Activated T-helper 1 cell treated with anti-CD3 and anti-CD28 coated beads, Interleukin-2, amount 50 U/mL, for 16 hours (primary cell): ENCODE measurements around the gene HOXA10.

Experiments
- DNase-seq, 2 donors: peaks; one replicate each; pipeline ENCODE4 v3.0.0-alpha.2; 2020; ENCODE audit warnings: low read depth in 1 of 2, low spot score in 1 of 2

The HOXA10 gene

GRCh38 chr7:27191833-27192545 lies 17.9 kb upstream of the HOXA10 start:
- DNase-seq: no peak

DNA sequence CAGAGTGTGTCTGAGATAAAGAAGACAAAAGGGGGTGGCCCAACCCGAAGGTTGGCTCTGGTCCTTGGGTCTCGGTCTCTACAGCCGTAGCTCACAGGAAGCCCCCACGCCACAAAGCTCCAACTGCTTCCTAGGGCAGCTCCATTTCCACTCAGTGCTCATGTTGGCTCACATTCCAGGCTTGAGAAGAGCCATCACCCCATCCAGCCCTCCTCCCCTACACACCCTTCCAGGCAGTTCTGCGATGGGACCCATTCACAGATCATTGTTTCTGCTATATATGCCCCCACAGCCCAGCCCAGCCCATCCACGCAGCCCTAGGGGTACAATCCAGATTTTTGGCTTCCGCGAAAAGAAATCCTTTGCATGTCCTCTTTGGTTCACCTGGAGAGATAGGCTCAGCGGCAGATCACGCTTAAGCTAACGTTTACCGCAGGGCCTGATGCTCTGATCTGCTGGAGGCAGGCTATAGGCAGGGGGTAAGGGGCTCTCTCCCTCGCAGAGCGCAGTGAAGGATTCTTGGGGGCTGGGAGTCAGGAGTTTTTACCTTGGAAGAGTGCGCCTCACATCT lies 17.1 kb upstream of the HOXA10 start:
- no peak for DNase-seq

- no peak for DNase-seq
Observed at GRCh38 chr7:27189997-27190748, 16.1 kb upstream of the HOXA10 start.

DNA sequence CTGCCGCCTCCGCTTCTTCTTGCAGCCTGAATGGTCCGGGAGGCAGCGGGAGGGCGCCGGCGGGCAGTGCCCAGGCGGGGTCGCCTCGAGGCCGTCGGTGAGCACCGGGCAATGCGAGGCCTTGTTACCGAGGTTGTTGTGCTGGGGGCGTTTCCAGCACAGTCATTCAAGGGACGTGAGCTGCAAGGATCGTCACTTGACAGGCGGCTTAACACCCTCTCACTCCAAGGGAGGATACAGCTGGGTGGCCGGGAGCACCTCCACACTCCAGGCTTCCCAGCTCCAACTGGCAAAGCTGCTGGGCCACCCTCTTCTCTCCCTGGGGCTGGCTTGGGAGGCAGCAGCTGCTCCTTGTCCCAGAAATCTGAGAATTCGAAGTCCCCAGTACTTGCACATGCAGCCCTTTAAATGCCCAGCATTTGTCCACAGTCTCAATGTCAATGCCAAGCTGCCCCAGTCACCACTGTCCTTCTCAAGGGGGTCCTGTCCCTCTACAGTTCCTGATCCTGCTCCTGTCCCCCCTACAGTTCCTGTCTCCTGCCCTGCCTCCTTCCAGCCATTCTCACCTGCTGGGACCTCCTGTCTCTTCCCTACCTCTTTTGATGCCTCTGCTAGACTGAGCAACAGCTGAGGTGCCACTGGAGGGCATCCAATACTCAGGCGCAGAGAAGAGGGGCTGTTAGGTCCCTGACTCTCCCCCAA lies 15.3 kb upstream of the HOXA10 start:
- DNase-seq: no peak

DNA sequence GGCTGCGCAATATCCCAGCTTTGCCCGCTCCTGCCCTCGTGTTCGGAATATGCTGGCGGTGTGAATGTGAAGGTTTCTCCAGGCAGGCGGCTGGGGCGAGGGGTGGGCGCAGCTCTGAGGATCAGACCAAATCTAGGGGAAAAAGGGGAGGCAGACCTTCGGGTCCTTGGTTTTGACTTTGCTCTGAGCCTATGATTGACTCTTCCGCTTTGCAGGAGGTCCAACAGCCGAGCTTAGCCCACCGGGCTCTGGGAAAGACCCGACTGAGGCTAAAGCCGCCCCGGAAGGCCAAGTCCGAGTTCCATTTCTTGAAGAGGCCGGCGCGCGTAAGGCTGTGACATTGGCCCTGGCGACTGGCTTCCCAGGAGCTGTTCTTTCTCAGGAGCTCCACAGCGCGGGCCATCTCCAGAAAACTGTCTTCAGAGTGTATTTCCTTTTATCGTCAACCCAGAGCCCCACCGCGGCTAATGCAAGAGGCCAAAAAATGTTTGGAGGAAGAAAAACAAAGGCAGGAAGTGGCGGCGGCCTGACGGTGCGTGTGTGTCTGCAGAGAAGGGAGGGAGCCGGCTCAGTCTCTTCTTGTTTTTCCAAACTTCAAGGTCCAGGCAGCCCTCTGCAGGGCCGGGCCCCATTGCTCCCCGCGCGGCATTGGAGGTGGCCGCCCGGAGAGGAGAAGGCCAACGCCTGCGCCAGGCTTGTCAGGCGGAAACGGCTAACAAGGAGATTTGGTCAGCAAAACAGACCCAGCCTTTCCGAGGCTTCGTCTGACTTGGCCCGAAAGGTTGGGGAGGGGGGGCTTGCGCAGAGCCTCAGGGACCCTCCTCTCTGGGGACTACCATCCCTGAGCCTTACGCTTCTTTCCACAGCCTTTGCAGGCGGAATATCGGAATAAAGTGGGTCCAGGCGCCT lies 14.5 kb upstream of the HOXA10 start:
- DNase-seq: no peak

- DNase-seq: no peak
Observed at GRCh38 chr7:27187475-27188385, 13.6 kb upstream of the HOXA10 start.

- no peak for DNase-seq
Observed at GRCh38 chr7:27186668-27187474, 12.8 kb upstream of the HOXA10 start.

DNA sequence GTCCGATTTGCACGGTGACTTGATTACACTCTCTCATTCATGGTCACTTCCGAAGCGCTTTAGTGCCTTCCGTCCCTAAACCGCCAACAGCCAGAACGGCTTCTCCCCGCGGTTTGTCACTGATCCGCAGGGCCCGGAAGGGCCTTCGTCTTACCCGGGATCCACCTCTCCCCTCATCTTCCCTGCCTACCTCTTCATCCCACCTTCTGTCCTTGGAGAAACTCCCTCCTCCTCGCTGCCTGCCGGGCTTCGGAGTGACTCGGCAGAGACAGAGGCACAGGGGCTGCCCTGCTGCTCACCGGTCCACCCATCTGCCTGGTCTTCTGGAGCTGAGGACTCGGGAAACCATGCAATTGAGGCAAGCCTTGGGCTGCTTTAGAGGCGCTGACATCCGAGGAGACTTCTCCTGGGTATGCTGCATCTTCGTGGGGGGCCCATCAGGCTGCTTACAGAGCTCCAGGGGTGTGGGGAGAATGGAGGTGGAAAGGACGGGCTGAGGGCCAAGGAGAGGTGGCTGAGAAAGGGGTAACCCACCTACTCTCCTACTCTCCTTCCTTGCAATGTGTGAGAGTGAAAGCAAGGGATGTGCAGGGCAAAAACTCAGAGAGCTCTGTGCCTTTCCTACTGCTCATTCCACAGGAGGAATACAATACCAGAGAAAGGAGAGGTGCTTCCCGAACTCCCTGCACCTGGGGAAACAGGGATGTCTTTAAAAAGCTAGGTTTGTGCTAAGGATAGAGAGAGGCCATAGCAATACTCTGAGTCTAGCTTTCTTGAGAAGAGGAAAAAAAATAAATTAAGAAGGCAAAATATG lies 11.9 kb upstream of the HOXA10 start:
- no peak for DNase-seq

DNA sequence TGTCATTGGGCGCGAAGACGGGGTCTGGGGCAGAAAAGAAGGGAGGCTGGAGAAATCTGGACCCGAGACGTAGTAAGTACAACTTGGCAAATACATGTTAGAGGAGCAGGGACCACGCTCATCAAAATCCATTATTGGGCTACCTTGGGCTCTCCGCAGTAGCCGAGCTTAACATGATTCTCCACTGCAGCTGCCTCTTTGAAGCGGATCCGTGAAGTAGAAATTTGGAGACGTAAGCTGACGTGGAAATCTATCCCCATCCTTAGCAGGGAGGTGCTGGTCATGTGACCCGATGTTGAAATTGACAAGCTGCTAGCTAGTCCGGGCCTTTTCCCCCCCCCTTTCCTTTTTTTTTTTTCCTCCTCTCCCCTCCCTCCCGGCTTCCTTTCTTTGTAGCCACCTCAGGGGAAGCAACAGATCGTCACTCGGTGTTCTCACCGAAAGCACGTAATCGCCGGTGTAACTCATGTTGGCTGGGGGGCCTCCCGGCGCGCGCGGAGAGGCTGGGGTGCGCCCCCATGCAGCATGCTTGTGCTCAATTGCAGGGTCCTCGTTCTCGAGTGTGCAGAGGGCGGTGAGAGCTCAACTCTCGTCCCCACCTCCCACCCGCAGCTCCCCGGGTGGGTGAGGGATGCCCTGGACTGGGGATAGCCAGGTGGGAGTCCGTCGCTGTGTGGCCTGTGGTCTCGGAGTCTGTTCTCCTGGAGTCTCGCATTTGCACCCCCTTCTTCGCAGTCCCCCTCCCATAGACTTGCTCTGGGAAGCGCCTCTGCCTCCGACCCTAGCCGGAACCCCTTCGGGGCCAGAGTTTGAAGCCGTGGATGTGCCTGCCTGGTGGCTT lies 11.1 kb upstream of the HOXA10 start, which contains the start of gene HOXA11:
HOXA11 (minus strand) TSS at position 220 of the 841 bp plus-strand sequence; CDS start at position 132, 88 bp downstream.
- DNase-seq: no peak

DNA sequence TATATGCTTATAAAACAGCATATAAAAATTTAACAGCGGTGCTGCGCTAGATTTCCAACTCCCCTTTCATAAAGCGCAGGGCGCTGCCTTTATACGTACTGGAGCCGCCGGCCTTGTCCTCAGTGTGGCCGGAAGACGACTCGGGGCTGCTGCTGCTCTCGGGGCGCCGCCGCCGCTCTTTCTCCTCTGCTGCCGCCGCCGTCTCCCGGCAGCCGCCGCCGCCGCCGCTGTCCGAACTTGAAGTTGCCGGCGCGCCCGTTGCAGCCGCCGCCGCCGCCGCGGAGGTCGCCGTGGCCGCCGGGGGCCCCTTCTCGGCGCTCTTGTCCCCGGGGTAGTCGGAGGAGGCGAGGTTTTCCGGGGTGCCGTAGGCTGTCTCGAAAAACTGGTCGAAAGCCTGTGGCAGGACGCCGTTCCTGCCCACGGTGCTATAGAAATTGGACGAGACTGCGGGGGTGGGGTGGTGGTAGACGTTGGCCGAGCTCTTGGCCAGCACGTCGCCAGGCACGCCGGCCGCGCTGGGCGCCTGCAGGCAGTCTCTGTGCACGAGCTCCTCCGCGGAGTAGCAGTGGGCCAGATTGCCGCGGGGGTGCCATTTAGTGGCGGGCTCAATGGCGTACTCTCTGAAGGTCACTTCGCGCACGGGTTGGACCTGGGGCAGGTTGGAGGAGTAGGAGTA lies 10.4 kb upstream of the HOXA10 start:
- DNase-seq: no peak

- peak in 1 of 2 donors; percentile 2 for DNase-seq
Observed at GRCh38 chr7:27183682-27184336, 9.7 kb upstream of the HOXA10 start.

- DNase-seq: peak in 1 of 2 donors; percentile 2
Observed at GRCh38 chr7:27182861-27183681, 9.0 kb upstream of the HOXA10 start.

- no peak for DNase-seq
Observed at GRCh38 chr7:27182285-27182841, 8.2 kb upstream of the HOXA10 start.

DNA sequence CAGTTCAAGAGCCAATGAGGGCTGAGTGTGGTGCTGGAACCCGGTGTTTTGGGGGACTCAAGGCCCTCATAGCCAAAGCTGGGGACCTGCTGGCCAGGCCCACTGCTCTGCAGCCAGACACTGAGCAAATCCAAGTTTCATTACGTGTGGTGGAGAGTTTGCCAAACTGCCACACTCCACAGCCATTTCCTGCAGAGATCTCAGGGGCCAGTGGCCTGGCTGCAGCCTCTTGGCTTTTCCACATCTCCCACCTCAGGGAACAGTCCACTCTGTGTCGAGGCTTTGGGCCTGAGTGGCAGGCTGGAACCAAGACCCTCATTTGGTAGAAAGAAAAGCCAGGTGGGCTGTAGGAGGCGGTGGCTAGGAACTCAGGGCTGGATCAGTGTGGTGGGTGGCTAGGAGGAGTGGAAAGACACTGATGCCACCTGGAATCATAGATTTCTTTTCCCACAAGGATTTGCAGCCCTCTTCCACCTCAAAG lies 7.7 kb upstream of the HOXA10 start:
- peak in 1 of 2 donors; percentile 0 for DNase-seq
